ENCODE measurements around the gene HS1BP3.

Gene HS1BP3

GRCh38 chr2:20643060-20643459 is 7.8 kb downstream of the HS1BP3 start:
- TF ChIP-seq EGR1 (IDR thresholded peaks at IDR 0.05): no peak
- TF ChIP-seq REST (IDR thresholded peaks at IDR 0.05; ENCODE audit: low read depth): no peak
- no peak for TF ChIP-seq MAX (IDR thresholded peaks at IDR 0.05)
- TF ChIP-seq TAF1 (IDR thresholded peaks at IDR 0.05; ENCODE audit: low read depth): no peak
- no peak for TF ChIP-seq RAD21 (IDR thresholded peaks at IDR 0.05; ENCODE audit: low read depth)
- TF ChIP-seq FOXM1 (IDR thresholded peaks at IDR 0.05; ENCODE audit: borderline replicate concordance, low read depth): no peak
- no peak for TF ChIP-seq TCF12 (IDR thresholded peaks at IDR 0.05; ENCODE audit: low read depth)
- TF ChIP-seq CEBPB (IDR thresholded peaks at IDR 0.05): no peak
- TF ChIP-seq ZBTB7A (IDR thresholded peaks at IDR 0.05; ENCODE audit: low read depth): no peak
- no peak for TF ChIP-seq TEAD4 (IDR thresholded peaks at IDR 0.05)
- no peak for TF ChIP-seq USF1 (IDR thresholded peaks at IDR 0.05)
- TF ChIP-seq CREB1 (IDR thresholded peaks at IDR 0.05; ENCODE audit: low read depth): no peak
- TF ChIP-seq YY1 (IDR thresholded peaks at IDR 0.05; ENCODE audit: low read depth): no peak

GRCh38 chr2:20642055-20642971 is 8.6 kb downstream of the HS1BP3 start:
- TF ChIP-seq CEBPB (IDR thresholded peaks at IDR 0.05) (no peak), RAD21 (IDR thresholded peaks at IDR 0.05; ENCODE audit: low read depth) (peak; percentile 81), REST (IDR thresholded peaks at IDR 0.05; ENCODE audit: low read depth) (no peak)

- TF ChIP-seq TAF1 (IDR thresholded peaks at IDR 0.05; ENCODE audit: low read depth) (no peak), CREB1 (IDR thresholded peaks at IDR 0.05; ENCODE audit: low read depth) (no peak), YY1 (IDR thresholded peaks at IDR 0.05; ENCODE audit: low read depth) (no peak), FOXM1 (IDR thresholded peaks at IDR 0.05; ENCODE audit: borderline replicate concordance, low read depth) (no peak), CEBPB (IDR thresholded peaks at IDR 0.05) (no peak), RAD21 (IDR thresholded peaks at IDR 0.05; ENCODE audit: low read depth) (no peak), USF1 (IDR thresholded peaks at IDR 0.05) (no peak), MAX (IDR thresholded peaks at IDR 0.05) (no peak), EP300 (IDR thresholded peaks at IDR 0.05; ENCODE audit: borderline replicate concordance) (no peak), REST (IDR thresholded peaks at IDR 0.05; ENCODE audit: low read depth) (no peak), EGR1 (IDR thresholded peaks at IDR 0.05) (no peak)
Observed at GRCh38 chr2:20641123-20641985, 9.5 kb downstream of the HS1BP3 start.
